T-helper 2 cell treated with Interferon-gamma antibody and Interleukin-4, amounts not matched to agents 100 ng/mL and 5 ng/mL, for 36 hours (primary cell): ENCODE results near the gene SNRPA. TPM values are rescaled to one million over a fixed set of nuclear protein-coding genes. Genes with fewer than 3 reads are reported as not detected.

ENCODE experiments used
- intact Hi-C: fragments of 100-400 bp; cut with micrococcal nuclease; formaldehyde crosslinking; loops from one replicate; pipeline ENCODE4 v1.15.1; 2023
- total RNA-seq: library from RNA; stranded (reverse); gene quantifications from 2 replicates; pipeline ENCODE4 v1.2.3, GENCODE V29; 2022

The SNRPA gene
- total RNA-seq, 1 donor from 2014 or later, result 163 TPM

- intact Hi-C loops, result loop anchor here (1.0 to 2.0 kb wide), 2 partner anchors 356 to 463 kb away; no protein-coding TSS in a partner anchor
Observed at GRCh38 chr19:40799558-40800338, 48.7 kb downstream of the SNRPA start.

- intact Hi-C loops, result no loop called here
Observed at GRCh38 chr19:40800339-40800996, 49.5 kb downstream of the SNRPA start.

GRCh38 chr19:40800997-40801377, 50.0 kb downstream of the SNRPA start:
- intact Hi-C loops, result no loop called here

GRCh38 chr19:40801426-40802299, 50.7 kb downstream of the SNRPA start:
- intact Hi-C loops, result no loop called here

- intact Hi-C loops, result no loop called here
Observed at GRCh38 chr19:40802300-40803169, 51.5 kb downstream of the SNRPA start.

- intact Hi-C loops, result no loop called here
Observed at GRCh38 chr19:40803170-40803856, 52.3 kb downstream of the SNRPA start.

- intact Hi-C loops, result no loop called here
Observed at GRCh38 chr19:40803857-40804782, 53.1 kb downstream of the SNRPA start.

- intact Hi-C loops, result no loop called here
Observed at GRCh38 chr19:40804783-40805242, 53.8 kb downstream of the SNRPA start.

GRCh38 chr19:40805258-40805868, 54.4 kb downstream of the SNRPA start:
- intact Hi-C loops, result no loop called here

- intact Hi-C loops, result loop anchor here (1.0 to 2.0 kb wide), 3 partner anchors 56 to 457 kb away; partner anchors contain the start of genes ACTMAP and SNRPA
Observed at GRCh38 chr19:40806423-40807146, 55.6 kb downstream of the SNRPA start.

- intact Hi-C loops, result loop anchor here (2.0 kb wide), 2 partner anchors 57 to 145 kb away; partner anchors contain the start of genes ACTMAP and SNRPA
Observed at GRCh38 chr19:40807147-40808020, 56.4 kb downstream of the SNRPA start.

GRCh38 chr19:40808021-40808325, 57.0 kb downstream of the SNRPA start:
- intact Hi-C loops, result no loop called here

- intact Hi-C loops, result no loop called here
Observed at GRCh38 chr19:40808497-40808896, 57.5 kb downstream of the SNRPA start.

- intact Hi-C loops, result no loop called here
Observed at GRCh38 chr19:40809358-40810086, 58.5 kb downstream of the SNRPA start.

- intact Hi-C loops, result no loop called here
Observed at GRCh38 chr19:40810160-40810559, 59.2 kb downstream of the SNRPA start.
